ENCODE data around the gene TMEM39A.

TMEM39A gene

DNA sequence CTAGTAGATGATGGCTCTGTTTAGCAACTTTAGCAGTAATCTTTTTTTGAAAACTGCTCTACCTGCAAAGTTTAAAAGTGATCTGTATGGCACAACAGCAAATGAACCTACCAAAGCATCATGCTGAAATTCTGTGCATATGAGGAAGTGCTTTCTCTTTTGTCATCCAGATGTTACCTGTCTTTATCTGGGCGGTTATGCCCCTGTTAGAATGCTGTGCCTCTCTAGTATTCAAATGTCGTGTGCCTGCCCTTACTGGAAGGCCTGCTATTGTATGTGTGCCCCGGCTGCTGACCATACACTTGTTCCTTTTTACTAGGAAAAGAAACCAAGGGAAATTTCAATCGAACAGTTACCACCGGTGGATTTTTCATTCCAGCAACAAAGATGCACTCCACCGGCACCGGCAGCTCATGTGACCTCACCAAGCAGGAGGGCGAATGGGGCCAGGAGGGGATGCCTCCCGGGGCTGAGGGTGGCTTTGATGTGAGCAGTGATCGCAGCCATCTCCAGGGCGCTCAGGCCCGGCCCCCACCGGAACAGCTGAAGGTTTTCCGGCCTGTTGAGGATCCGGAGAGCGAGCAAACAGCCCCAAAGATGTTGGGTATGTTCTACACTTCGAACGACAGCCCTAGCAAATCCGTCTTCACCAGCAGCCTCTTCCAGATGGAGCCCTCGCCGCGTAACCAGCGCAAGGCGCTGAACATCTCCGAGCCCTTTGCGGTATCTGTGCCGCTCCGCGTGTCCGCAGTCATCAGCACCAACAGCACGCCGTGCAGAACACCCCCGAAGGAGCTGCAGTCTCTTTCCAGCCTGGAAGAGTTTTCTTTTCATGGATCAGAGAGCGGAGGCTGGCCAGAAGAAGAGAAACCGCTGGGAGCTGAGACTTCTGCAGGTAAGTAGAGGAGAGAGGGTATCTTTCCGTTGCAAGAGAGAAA lies 61.6 kb downstream of the TMEM39A start:
- no peak for DNase-seq (ENCODE audit: low read depth in 1 of 2, low spot score in 1 of 2)

DNA sequence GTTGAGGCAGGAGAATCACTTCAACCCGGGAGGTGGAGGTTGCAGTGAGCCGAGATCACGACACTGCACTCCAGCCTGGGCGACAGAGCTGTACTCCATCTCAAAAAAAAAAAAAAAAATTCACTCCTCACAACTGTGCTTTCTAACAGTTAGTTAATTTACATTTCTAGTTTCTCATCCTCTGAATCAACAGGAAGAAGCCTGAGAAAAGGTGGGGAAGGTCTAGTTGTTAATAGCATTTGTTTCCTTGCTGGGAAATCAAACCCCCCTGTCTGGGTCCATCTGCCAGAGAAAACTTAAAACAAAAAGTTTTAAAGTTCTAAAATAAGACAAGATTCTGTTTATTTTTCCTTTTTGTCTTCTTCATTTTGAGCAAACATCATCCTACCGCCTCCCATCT lies 62.3 kb downstream of the TMEM39A start:
- no peak for DNase-seq (ENCODE audit: low read depth in 1 of 2, low spot score in 1 of 2)

DNA sequence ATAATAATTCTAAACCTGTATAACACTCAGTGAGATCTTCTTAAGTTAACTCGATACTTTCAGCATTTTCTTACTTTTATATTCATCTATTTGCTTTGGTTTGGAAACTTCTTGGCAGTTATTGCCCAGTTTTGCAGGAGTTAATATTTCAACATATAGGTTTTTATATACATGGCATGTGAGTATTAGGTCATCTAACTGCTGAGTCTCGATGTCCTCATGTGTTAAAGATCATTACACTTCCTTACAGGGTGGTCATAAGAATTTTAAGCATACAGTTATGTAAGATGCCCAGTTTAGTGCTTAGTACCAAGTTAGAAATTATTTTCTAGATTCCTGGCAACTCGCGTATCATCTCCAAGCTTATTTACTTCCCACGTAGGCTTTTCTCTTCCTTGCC lies 62.9 kb downstream of the TMEM39A start:
- DNase-seq (ENCODE audit: low read depth in 1 of 2, low spot score in 1 of 2) = no peak

DNA sequence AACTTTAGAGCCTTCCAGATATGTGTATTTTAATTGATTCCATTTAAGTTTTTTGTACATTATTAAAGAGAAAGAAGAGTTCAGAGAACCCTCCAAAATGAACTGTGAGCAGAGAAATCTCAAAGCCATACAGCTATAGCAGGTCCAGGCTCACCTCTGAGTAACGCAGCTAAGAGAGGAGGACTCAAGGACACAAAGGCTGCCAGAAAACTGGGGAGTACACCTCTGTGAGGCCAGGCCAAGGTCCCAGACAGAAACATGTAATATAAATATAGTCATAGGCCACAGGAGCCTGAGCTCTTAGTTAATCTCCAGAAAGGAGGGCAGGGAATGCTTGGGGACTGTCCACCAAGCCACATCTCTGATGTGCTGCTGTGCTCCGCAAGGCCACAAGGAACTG lies 66.5 kb downstream of the TMEM39A start:
- DNase-seq (ENCODE audit: low read depth in 1 of 2, low spot score in 1 of 2) = no peak

- no peak for DNase-seq (ENCODE audit: low read depth in 1 of 2, low spot score in 1 of 2)
Measured at GRCh38 chr3:119395923-119396358, 67.5 kb downstream of the TMEM39A start.

DNA sequence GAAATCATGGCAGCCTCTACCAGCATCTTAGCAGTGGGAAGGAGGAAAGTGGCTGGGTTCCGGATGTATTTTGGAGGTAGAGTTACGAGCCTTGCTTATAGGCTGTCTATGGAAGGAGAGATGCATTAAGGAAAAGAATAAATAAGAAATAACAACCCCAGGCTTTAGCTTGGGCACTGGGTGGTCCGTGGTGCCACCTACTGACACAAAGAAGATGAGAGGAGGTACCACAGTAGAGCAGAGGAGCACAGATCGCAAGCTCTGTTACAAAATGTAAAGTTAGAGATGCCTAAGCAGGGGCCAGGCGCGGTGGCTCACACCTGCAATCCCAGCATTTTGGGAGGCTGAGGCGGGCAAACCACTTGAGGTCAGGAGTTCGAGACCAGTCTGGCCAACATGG lies 74.8 kb downstream of the TMEM39A start:
- DNase-seq (ENCODE audit: low read depth in 1 of 2, low spot score in 1 of 2) = no peak

- DNase-seq (ENCODE audit: low read depth in 1 of 2, low spot score in 1 of 2) = no peak
Measured at GRCh38 chr3:119382134-119382533, 81.3 kb downstream of the TMEM39A start.

DNA sequence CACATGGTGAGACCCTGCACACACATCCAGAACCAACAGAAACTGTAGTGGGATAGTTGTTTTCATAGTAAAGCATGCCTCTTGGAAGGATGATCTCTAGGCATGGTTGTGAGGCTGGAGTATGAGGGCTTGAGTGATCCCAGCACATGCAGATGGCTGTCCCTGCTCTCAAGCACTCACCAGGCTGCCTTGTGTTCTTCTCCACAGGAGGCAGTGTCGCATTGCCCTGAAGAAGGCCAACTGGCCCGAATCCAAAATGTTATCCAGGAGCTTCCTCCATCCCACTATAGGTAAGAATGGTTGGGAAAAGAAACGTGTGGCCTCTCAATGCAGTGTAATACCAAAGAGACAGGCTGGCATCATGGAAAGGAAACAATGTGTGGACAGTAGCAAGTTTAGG lies 82.7 kb downstream of the TMEM39A start:
- DNase-seq (ENCODE audit: low read depth in 1 of 2, low spot score in 1 of 2) = no peak

Data from activated CD4-positive, alpha-beta T cell treated with anti-CD3 and anti-CD28 coated beads, Interleukin-2, amount 50 U/mL, for 24 hours (primary cell).